OCI-LY7 (cell line): ENCODE data around the gene PCDH9.

Experiments
- EZH2phosphoT487 ChIP-seq: fragments of 200-600 bp; sonication (generic); IDR thresholded peaks from 2 replicates; pipeline ENCODE4 v1.6.1; 2018; ENCODE audit warnings: low read depth, borderline replicate concordance, mild to moderate bottlenecking, mixed run types, antibody characterized with exemption, low read length, moderate library complexity, mixed read lengths
- TF ChIP-seq, protein P1 (sequence below): fragments of 200-600 bp; sonication (generic); conservative IDR thresholded peaks from 2 replicates; pipeline ENCODE4 v1.5.1; 2014; ENCODE audit warnings: mild to moderate bottlenecking, antibody characterized with exemption, low read length, moderate library complexity, mixed read lengths

DNA sequence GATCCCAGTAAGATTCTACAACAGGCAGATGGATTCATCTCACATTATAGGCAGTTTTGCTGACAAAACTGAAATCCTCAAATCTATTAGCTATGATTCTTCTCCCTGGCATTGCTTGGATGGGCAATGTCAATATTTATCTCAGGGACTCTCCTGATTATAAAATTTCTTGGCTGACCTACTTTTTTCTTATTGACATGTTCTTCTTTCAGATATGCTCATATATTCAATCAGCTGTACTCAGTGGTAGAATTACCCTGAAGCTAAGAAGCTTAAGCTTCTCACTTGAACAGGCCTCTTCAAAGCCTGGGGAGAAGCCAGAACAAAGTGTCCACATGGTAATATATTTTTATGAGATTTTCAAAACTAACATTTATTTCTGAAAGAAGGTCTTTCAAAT is 513.6 kb downstream of the PCDH9 start:
- TF ChIP-seq, protein P1, sequence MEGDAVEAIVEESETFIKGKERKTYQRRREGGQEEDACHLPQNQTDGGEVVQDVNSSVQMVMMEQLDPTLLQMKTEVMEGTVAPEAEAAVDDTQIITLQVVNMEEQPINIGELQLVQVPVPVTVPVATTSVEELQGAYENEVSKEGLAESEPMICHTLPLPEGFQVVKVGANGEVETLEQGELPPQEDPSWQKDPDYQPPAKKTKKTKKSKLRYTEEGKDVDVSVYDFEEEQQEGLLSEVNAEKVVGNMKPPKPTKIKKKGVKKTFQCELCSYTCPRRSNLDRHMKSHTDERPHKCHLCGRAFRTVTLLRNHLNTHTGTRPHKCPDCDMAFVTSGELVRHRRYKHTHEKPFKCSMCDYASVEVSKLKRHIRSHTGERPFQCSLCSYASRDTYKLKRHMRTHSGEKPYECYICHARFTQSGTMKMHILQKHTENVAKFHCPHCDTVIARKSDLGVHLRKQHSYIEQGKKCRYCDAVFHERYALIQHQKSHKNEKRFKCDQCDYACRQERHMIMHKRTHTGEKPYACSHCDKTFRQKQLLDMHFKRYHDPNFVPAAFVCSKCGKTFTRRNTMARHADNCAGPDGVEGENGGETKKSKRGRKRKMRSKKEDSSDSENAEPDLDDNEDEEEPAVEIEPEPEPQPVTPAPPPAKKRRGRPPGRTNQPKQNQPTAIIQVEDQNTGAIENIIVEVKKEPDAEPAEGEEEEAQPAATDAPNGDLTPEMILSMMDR: no peak
- TF ChIP-seq EZH2phosphoT487: no peak
